IPS DF 4.7 (cell line): ENCODE measurements around the gene ECI1.

Experiments used
- DNase-seq: peaks from one replicate; pipeline ENCODE4 v3.0.0-alpha.2; 2013; ENCODE audit warnings: low spot score; ENCODE audit errors: extremely low read depth

Gene ECI1, protein sequence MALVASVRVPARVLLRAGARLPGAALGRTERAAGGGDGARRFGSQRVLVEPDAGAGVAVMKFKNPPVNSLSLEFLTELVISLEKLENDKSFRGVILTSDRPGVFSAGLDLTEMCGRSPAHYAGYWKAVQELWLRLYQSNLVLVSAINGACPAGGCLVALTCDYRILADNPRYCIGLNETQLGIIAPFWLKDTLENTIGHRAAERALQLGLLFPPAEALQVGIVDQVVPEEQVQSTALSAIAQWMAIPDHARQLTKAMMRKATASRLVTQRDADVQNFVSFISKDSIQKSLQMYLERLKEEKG

DNA sequence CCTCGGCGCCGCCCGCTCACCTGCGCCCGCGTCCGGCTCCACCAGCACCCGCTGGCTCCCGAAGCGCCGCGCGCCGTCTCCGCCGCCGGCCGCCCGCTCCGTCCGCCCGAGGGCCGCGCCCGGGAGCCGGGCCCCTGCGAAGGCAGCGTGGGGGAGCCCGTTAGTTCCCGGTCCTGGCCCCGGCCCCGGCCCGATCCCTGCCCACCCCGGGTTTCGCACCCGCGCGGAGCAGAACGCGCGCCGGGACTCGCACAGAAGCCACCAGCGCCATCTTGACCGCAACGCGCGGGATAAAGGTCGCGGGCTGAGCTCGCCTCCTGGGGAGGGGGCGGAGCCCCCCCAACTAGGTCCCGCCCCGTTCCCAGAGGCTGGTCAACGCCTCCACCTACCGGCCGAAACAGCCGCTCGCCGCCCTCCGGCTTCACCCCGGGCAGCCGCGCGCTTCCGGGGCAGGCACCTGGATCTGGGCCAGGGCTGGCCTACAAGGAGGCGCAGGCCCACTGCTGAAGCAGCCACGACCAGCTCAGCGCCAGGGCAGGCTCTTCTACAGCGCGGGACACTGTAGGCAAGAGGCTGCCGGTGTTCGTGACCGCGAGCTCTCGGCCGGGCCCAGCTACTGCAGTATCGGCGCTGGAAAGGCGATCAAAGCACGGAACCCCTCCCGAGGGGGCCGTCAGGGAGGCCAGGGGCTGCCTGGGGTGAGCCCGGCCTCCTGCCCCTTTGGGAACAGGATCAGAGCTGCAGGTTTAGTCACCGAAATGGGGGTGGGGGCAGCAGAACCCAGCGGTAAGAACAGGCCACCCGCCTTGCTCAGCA, at the start of gene ECI1:
Gene ECI1 (minus strand): TSS at position 292 of the 816 bp plus-strand sequence. CDS start 21 bp downstream, at position 271.
- peak; percentile 69 for DNase-seq

GRCh38 chr16:2299915-2300192, 48.5 kb upstream of the ECI1 start:
- DNase-seq: no peak

GRCh38 chr16:2299121-2299914, 47.9 kb upstream of the ECI1 start:
- DNase-seq: no peak

GRCh38 chr16:2298621-2299020, 47.2 kb upstream of the ECI1 start:
- no peak for DNase-seq

DNA sequence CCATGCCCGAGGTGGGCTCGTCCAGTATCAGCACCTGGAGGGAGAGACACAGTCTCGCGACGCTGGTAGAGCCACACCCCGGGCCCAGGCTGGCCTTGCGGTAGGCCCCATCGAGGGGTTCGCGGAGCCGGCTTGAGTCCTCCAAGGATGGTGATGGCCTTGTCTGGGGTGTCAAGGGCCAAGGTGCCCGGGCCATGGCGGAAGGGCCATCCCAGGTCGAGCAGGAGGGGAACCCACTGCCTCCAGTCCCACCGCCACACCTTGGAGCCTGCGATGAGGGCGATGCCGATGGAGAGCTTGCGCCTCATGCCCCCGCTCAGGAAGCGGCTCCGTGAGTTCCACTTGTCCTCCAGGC, 46.1 kb upstream of the ECI1 start:
- DNase-seq: no peak

GRCh38 chr16:2296661-2297505, 45.5 kb upstream of the ECI1 start:
- DNase-seq: peak; percentile 19

GRCh38 chr16:2295056-2295798, 43.8 kb upstream of the ECI1 start:
- no peak for DNase-seq

DNA sequence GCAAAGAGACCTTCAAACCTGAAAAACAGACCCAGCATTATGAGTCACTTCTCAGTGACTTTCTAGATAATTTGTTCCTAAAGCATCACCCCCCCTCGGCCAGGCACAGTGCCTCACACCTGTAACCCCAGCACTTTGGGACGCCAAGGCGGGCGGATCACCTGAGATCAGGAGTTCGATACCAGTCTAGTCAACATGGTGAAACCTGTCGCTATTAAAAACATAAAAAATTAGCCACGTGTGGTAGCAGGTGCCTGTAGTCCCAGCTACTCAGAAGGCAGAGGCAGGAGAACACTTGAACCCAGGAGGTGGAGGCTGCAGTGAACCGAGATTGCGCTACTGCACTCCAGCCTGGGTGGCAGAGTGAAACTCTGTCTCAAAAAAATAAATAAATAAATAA, 40.8 kb upstream of the ECI1 start:
- DNase-seq: no peak

DNA sequence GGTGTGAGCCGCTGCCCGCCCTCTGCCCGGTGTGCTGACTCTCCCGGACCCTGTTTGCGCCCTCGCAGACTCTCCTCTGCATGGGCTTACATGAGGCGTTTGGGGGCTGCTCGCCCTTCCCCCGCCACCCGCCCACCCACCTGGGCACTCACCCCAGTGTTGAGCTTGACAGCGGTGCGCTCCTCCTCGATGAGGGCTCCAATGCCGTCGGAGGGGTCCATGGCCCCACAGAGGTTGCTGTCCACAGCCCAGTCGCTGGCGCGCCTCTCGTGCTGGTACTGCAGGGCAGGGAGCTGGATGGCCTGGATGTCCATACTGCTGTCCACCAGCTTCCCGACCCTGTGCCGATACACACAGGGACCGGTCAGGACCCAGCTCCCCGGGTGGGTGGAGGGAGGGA, 37.9 kb upstream of the ECI1 start:
- DNase-seq: no peak

- DNase-seq: no peak
These were observed 37.3 kb upstream of the ECI1 start for GRCh38 chr16:2288726-2289125.

GRCh38 chr16:2287916-2288547, 36.6 kb upstream of the ECI1 start:
- DNase-seq: no peak

DNA sequence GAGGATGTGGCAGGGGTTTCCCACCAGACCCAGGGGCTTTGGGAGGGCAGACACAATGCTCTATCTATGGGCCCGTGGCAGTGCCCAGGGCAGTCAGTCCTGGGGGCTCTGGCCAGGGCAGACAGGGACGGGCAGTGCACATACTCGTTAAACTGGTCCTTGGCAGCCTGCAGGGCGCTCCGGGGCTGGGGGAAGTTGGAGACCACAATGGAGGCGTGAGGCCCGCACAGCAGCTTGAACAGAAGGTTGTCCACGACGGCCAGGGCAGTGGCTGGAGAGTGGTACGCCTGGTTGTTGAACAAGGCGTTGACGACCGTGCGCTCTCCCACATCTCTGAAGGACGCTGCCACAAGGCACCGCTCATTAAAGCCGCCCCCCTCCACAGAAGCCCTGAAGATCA, 35.2 kb upstream of the ECI1 start:
- no peak for DNase-seq

DNA sequence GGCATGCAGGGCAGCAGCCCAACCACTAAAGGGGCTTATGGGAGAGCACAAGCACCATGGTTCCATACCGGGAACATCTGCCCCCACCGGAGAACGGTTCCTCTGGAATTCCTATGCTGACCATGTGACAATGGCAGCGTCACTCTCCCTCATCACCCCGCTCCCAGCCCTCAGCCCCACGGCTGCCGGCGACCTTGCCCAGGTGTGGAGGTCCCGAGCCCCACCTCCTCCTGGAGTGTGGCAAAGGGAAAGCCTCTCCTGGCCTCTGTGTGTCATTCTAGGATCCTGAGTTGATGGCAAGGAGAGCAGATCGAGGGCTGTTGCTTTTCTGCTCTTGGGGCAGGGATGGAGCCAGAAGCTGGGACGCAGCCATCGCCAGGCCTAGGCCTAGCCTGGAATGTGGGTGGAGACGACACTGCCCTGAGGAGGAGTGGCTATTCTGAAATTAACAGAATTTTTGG, 34.4 kb upstream of the ECI1 start:
- no peak for DNase-seq

DNA sequence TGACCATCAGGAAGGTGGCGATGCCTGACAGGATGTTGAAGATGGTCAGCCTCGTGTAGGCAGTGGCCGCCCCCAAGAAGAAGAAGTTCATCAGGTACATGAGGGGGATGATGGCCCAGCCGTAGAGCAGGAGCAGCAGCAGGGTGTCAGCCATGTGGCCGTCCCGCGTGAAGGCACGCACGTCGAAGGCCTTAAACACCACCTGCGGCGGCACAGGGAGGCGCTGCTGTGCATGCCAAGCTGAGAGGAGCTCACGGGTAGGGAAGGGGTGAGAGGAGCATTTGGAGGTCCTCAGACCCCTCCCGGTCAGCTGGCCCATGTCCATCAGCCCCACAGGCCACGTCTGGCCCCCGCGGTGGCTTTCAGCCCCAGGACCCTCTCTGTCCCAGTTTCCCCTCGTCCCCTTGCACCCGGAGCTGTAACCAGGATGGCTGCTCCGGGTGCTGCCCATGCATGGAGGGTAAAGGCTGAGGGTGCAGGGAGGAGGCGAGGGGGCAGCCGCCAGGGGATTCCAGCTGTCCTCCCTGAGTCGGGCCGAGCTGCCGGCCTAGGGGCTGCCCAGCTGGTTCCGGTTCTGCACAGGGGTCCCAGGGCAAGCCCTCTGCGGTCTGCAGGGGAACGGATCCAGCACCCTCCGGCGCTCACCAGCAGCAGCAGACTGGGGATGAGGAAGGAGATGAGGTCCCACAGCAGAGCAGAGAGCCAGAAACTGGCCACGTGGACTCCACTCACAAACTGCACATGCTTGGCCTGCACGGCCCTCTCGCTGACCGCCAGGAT, 33.6 kb upstream of the ECI1 start:
- DNase-seq: no peak

DNA sequence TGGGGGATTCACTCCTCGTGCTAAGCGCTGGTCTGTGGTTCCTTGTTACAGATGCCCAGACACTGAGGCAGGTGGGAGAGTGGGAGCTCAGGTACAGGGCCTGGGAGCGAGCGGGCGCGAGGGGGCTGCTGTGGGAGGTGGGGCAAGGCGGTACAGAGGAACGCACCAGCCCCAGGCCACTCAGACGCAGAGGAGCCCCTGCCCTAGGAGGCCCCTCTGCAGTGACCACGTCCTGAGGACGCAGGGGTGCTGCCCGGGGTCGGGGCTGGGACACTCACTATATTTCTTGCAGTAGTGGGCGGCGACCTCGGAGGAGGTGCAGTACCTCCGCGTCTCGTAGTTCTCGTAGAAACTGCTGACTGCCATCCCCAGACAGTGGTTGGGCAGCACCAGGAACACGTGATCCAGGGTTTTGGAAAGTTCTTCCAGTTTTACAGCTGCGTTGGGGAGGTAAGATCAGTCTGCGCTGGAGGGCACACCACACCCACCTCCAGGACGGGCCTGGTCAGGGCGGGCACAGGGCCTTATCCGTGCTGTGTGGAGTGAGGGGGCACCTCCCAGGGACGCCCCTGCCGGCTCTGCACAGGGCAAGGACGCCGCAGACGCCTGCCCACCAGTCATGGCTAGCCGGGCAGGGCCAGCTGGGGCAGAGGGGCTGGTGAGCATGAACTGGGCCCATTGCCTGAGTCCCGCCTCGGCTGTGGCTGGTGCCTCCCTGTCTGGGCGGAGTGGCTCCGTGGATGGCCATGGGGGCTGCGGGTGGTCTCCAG, 32.8 kb upstream of the ECI1 start:
- DNase-seq: no peak

DNA sequence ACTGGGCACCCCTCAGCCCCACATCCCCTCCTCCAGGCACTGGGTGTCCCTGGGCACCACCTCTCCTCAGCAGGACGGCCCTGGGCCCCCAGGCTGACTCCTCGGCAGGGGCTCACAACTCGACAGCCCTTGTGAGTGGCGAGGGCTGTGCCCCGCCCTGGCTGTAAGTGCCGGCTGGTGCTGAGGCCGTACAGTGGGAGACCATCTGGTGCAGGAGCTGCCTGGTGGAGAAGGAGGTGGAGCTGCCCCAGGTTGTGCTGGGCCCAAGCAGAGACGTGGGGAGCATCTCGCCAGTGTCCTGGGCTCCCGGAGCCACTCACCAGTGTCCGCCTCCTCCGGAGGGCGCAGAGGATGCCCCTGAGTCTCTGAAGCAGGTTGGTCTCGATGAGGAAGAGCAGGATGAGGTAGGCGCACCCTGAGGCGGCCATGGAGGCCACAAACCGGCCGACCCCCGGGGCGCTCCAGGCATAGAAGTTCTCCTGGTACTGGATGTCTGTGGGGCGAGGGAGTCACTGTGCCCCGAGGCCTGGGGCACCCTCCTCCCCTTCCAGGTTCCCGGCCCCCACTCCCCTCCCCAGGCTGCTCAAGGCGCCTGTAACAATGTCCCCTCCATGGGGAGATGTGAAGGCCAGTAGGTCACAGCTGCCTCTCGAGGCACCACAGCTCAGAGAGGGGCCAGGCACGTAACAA, 31.6 kb upstream of the ECI1 start:
- no peak for DNase-seq

DNA sequence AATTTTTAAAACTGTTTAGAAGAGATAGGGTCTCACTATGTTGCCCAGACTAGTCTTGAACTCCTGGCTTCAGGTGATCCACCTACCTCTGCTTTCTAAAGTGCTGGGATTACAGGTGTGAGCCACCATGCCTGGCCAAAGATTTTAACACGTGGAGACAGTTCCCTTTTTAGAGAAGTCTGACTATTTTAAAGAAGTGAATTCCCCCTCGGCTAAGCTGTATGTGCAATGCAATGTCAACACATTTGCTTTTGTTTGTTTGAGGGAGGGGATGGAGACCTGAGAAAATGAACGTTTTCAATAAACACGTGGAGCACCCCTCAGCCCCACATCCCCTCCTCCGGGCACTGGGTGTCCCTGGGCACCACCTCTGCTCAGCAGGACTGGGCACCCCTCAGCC, 30.9 kb upstream of the ECI1 start:
- DNase-seq: no peak

GRCh38 chr16:2280981-2281542, 29.7 kb upstream of the ECI1 start:
- no peak for DNase-seq
